Islet of Langerhans (tissue), 1 donor: ENCODE results near the gene TEX26.

Source experiments
- FAIRE-seq: peaks from one replicate; lab custom pipeline; 2011; peaks lifted over from hg19 to GRCh38; lab: Jason Lieb, UNC

TEX26 gene

DNA sequence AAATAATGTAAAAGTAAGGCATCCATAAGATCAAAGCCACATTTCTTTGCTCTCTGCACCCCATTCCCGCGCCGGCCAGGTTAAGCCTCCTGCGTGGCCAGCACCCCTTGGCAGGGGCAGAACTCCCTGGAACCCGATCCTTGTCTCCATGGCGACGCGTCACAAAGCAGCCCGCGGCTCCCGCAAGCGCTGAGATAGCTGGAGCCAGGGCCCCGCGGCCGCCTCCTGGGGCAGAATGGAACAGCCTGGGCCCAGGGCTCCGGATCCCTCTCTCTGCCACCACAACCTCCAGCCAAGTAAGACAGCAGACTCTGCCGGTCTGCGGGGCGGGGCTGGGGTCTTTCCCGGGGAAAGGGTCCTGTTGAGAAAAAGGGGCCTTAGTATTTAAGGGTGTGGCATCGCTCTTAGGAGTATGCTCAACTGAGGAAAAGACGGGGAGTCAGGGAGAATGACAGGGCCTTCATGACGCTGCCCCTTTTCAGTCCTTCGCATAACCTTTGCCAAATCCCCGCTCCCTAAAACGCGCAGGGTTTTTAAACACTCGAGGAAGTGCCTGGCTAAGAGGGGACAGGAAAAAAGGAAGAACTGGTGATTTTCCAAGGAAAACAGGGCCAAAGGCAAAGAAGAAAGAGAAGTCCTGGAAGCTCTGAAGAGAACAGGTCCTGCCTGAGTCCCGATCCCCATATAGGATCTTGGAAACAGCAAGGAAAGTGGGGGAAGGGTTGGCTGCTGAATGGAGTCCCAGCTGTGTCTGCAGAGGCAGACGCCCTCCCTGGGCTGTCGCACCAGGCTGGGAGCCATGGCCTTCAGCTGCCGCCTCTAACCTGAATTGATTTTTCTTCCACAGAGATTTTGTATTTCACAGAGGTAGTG is at the start of gene TEX26:
Gene TEX26 (plus strand): TSS at position 176 of the 873 bp plus-strand sequence. CDS start 60 bp downstream, at position 236.
- FAIRE-seq: no peak

DNA sequence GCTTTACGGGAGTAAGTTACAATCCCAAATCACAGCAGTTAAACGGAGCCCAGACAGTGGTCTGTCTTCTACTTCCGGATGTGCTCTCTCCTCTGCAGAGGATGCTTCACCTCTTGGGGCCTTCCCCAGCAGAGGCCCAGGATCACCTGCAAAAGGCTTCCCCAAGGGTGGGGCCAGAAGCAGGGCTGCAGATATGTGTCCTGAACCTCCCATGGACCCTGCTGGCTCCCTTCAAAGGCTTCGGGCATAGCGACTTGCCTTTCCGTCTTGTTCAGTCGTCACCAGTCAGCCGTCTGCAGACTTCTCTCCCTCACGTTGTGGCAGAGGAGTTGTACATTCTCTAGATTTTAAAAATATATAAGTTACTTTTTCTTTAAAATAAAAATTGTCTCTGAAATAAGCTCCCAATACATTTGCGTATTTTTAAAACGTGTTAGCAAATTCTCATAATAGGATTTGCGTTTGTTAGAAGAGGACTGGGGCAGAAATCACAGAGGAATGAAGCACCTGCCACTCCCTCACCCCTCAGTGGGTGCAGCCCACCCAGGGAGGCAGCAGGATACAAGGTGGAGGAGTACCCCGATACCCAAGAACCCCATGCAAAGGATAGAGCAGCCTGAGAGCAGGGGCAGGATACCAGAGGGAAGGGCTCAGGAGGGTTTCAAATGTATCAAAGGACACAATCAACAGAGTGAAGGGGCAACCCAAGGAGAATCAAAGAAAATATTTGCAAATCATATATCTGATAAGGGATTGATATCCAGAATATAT is 49.3 kb upstream of the TEX26 start:
- FAIRE-seq: no peak

DNA sequence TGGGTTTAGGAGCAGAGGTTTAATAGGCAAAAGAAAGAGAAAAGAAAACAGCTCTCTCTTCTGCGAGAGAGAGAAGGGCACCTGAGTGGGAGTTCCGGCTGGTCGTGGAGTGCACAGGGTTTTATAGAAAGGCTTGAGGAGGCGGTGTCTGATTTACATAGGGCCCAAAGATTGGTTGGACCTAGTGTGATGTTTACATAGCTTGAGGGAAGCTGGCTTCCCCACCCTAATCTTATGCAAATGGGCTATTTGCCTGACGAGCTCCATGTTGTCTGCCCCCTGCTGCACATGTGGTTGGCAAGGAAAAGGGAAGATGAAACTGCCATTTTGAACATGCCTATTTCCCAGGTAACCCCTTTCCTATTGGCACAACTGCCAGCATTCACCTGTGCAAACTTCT is 47.9 kb upstream of the TEX26 start:
- FAIRE-seq: no peak

DNA sequence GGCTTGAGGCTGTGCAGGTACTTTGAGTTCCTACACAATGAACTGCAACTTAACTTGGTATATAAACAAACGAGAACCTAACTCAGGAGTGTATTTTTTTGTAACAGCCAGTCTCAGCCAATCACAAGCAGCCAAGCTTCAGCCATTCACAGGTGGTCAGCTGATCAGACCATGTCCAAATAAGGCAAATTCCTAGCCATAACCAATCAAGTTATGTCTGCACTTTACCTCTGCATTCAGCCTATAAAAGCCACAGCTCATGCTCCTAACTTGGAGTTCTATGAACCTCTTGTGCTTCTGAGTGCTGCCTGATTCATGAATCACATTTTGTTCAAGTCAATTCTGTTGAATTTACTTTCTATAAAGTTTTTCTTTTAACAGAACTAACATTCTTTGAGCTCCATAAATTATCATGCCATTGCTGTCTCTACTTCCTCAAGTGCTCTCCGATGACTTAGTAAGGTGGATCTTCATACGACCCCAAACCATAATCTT is 43.2 kb upstream of the TEX26 start:
- FAIRE-seq: no peak

DNA sequence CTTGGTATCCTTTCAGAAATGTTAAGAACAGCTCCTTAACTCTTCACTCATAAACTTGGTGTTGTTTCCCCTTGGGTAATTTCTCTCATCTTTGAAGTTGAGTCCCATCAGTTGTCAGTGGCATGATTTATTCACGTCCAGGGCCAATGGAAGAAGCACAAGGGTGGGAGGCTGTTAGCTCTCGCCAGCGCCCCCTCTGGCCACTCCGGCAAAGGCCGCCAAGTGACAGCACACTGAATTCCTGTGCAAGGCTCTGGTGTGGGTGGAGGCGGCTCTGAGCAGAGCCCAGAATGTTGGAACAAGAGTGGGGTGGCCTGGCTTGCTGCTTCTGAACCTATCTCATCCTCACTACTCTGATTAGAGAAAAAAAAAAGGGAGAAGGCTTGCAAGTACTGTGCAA is 39.5 kb upstream of the TEX26 start:
- FAIRE-seq: no peak

DNA sequence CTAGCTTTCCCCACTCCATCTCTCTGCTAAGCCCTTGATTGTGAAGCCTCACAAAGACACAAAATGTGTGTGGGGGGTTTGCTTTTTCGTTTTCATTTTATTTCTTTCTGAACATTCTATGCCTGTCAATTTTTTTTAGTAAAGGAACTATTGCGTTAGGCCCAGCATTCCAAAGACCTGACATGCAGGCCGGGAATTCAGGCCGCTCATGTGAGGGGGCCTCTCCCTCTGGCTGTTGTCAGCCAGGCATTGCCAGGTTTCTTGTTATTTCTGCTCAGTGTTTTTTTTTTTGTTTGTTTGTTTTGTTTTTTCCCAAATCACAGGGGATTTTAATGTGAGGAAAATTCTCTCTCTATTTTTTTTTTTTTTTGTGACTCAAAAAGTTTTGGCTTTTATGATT is 36.7 kb upstream of the TEX26 start:
- FAIRE-seq: no peak

DNA sequence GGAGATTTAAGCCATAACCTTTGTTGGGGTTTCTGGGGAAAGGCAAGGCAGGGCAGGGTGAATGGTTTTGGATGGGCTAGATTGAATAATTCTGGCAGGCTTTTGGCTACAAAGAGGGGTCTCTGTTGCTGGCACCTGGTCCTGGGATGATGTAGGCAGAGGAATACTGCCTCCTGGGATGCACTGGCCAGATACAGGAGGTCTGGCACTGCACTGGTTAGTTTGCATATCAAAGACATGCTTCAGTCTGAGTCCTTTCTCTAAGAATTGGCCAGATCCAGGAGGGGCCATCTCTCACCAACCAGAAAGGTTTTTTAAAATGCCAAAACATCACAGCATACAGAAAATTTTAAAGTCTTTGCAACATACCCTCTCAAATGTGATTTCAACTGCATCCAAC is 34.4 kb upstream of the TEX26 start:
- FAIRE-seq: no peak

DNA sequence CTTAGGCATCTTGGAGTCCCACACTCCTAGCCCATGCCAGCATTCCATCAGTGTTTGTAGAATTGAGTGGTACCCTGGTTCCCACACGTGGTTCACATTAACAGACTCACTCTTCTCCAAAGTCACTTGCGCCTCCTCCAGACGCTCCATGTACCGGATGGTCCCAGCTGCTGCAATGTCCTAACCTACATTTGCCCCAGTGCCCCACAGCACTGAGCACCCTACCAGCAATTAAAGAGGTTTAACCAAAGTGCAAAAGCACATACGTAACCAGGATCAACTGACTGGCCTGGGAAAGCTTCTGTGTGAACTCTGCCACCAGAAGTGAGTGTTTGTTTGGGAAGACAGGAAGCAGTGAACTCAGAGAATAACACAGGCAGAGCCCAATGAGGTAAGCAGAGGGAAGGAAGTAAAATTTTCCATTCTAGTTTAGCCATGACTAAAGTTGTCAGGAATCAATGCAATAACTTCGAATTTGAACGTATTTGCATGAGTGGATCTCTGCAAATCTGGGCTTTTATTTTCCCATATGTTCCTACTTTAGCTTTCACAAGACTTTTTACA is 33.7 kb upstream of the TEX26 start:
- FAIRE-seq: no peak

DNA sequence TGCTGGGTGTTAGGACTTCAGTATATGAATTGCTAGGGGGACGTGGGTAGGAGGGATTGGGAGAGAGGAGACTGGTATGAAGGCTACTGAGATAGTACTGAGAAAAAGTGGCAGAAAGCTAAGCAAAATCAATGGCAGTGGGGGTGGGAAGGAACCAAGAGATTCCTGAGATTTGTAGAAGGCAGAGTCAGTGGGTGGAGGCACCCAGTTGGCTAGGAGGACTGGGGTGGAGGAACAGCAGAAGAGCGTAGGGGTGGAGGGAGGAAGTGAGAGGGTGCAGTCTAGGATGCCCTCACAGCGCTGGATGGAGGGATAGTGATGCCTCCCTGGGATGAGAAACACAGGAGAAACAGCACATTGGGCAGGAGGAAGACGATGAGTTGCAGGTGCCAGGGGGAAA is 32.0 kb upstream of the TEX26 start:
- no peak for FAIRE-seq

DNA sequence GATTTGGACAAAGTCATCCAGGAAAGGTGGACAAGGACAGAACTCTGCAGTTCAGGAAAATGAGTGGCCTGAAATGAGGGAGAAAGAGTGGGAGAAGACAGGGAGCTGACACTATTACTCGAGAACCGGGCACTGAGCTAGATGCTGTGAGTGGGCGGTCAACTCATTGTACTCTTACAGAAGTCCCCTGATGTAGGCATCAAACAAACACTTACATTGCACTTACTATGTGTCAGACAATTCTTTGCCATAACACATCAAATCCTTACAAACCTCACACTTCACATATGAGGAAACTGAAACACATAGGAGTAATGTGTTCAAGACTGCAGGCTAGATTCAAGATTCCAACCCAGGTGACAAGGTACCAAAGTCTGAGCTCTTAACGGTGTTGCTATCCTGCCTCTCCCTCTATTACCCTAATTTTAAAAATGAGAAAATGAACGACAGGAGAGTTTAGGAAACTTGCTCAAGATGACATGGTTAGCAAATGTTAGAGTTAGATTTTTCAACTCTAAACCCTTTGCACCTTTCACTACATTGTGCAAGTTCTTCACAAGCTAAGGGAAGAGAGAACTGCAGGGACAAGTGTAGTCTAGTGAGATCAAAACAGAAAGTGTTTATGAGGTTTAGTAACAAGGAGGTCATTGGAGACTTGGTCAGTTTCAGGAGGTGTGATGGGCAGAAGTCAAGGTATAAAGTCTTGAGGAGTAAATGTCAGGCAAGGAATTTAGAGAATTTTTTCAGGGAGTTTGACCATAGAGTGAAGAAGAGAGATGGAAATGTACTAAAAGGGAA is 31.3 kb upstream of the TEX26 start:
- no peak for FAIRE-seq

DNA sequence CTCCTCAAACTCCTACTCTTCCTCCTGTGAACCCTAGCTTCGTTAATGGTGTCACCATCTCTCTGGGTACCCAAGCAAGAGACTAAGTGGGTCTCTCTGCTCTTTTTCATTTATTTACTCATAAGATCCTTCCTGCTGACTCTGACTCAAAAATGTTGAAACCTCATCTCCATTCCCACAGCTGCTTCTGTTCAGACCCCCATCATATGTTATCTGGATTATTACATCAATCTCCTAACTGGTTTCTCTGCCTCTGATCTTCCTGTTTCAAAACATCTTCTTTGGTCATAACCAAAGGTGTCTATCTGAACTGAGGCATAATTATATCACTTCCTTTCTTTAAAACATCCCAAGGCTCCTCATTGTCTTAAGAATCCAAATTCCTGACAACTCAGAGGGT is 28.4 kb upstream of the TEX26 start:
- no peak for FAIRE-seq

DNA sequence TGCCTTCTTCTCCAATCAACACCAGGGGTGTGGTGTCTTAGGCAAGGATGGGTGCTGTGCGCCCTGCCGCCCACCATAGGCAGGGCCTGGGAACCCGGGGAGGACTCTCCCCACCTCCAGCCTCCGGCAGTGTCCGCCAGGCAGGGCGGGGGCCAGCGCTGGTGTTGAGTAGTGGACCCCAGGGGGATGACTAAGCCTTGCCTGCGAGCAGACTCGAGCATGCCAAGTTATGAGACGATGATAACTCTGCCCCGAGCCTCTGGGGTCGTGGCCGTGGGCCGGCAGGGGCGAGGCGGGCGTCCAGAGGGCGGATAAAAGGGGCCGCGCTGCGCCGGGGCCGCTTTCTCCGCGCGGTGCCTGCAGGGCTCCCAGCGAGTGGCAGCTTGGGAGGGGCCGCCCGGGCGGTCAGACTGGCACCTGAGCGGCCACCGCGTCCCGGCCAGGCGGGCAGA is 26.5 kb upstream of the TEX26 start, which contains the start of gene MEDAG:
Gene MEDAG (plus strand): TSS at position 340 of the 452 bp plus-strand sequence. CDS start 245 bp downstream, outside the sequence.
- FAIRE-seq: no peak

DNA sequence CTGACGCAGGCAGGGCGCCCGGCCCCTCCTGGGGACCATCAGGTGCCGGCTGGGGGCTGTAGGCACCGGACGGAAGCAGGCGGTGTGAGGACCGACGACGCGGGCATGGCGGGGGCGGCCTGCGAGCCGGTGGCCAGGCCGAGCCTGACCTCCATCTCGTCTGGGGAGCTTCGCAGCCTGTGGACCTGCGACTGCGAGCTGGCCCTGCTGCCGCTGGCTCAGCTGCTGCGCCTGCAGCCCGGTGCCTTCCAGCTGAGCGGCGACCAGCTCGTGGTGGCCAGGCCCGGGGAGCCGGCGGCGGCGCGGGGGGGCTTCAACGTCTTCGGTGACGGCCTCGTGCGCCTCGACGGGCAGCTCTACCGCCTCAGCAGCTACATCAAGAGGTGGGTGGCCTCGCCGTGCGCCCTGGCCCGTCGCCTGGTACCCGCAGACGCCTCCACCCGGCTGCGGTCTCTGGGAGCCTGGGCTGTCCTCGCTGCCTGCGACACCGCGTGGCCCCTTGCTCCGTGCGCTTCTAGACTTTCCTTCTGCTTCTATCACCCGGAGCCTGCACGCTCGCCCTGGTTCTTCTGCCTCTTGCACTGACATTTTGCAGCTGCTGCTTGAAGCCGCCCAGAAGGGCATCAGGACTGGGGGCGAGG is 25.9 kb upstream of the TEX26 start:
- no peak for FAIRE-seq

DNA sequence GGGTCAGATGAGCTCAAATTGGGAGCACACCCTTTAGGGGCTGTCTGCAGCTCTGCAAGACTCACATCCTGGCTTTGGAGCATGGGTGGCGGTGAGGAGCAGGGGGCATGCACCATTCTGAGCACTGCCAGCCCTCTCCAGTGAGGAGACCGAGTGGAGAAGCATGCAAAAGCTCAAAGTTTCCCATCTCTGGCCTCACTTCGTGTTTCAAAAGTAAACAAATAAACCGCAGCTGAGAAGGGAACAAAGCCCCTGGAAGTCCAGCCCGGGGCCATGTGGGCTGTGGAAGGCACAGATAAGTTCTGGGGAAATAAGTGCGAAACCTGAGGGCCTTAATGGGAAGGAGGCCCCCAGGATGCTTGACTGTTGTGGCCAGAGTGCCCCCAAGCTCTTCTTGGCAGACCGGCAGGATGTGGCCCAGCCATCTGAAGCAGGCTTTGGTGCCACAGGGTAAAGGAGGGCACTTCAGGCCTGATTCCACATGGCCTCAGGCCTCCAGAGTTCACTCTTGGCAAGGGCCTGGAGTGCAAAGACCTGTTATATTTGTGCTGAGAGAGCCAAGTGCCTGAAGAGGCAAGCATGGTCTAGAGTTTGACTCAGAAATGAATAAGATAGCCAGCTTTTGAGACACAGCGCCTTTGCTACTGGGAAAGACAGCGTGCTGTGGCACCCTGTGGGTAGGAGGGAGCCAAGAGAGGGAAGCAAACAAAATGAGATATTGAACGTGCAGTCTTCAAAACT is 25.2 kb upstream of the TEX26 start:
- FAIRE-seq: no peak

DNA sequence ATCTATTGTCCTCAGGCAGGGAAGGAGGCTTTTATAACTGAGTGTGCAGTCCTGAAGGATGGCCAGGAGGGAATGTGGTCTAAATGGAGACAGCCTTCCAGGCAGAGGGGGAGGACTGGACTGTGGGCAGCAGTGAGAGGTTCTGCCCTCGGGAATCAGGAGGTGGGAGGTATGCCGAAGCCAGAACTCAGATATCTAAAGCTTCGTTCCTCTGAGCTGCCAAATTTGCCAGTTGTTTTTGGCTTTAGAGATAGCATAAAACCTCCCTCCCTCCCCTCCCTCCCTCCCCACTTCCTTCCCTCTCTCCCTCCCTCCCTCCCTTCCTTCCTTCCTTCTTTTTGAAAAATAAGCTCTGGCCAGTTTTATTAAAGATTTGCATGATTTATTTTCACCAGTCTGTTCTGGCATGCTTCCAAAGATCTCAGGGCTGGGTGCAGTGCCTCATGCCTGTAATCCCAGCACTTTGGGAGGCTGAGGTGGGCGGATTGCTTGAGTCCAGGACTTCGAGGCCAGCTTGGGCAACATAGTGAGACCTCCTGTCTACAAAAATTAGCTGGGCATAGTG is 24.0 kb upstream of the TEX26 start:
- FAIRE-seq: no peak

DNA sequence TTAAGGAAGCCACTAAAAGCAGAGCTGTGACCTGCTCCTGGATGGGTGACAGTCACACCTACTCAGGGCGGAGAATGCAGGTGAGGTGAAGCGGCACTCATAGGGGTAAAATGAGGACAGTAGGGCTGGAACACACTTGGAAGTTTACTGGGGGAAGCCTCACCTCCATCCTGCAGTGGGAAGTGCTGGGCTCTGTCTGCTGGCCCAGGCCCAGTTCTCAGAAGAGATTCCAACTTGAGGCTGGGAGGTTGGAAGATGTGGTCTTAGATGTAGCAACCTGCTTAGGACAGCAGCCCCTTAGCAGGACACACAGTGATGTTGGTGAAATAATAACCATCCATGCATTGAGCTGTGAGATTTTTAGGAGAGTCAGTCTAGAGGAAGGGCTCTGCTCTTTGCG is 21.8 kb upstream of the TEX26 start:
- no peak for FAIRE-seq

DNA sequence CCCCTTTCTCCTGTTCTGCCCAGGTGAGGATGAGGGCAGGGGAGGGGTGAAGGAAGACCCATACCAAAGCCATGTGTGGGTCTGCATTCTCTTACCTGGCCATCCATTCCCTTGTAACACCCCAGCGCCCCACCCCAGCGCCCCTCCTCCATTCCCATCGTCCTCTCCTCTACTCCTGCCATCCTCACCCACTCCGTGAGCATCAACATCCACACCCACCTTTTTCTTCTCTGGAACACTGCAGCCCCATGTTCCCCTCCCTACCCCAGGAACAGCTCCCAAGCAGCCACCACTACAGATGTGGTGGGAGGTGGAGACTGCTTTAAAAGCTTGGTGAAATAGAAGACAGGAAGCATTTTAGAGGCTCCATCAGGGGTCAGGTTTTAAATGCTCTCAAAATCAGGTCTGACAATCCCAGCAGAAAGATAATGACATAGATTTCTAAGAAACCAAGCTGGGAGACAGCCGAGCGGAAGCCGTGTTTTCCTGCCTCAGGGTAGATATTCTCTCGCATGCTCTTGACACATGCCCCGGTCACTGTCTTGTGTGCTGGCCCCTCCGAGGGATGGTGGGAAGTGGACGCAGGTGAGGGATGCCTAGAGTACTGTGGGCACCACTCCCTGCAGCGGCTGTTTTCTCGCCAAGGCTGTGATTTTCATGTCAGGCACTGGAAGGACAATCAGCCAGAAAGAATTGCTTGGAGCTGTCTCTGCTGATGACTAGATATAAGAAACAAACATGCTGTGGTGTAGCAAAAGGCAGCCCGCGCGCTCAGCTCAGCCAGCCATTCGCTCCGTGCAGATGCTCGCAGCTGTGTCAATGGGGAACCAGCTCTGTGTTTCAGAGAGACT is 16.5 kb upstream of the TEX26 start:
- no peak for FAIRE-seq

DNA sequence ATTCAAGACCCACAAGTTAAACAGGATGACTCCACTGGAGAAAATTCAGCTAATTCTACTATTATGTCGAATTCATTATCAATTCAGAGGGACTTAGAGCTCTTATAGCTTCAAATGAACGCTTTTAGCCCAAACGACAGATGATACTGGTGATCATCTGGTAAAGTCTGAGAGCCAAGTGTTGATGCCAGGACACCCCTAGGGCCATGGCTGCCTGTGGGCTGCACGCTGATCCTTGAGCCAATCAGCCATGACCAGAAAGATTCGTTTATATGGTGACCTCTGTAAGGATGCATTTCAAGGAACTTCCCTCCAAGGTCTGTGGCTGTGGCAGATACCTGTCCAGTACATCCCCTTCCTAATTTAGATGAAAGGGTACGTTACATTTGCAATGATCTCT is 15.5 kb upstream of the TEX26 start:
- no peak for FAIRE-seq

DNA sequence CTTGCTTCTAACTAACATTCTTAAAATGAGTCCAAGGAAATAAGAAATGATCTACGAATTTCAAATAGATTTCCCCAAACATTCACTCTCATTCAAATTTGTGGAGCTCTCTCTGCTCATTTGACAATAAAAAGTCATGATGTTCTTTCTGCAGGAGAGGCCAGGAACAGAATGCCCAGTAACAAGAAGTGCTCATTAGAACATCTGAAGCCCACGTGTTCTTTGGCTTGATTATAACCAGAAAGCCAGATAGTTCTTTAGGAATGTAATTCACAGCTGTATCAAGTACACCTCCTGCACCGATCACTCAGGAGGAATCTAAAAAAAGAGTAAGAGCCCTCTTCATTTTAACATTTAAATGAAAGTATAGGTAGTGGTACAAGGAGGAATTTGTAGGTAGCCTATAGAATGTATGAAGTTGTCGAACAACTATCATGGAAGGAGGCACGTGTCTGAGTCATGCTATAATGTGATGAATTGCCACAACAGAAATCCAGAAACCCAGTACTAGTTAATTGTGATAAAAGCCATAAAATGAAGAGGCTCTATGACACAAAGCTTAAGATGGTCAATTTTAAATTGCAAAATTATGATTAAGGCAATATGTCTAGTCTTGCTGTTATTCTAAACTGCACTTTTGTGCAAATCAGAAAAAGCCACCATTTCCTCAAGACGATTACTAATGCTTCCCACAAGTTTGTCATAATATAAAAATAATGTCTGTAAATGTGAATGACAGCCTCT is 13.6 kb upstream of the TEX26 start:
- FAIRE-seq: no peak
